H1 (cell line): ENCODE data around the gene CHST11. TPM values are rescaled to one million over a fixed set of nuclear protein-coding genes. Genes with fewer than 3 reads are reported as not detected.

ENCODE experiments used
- CTCF ChIA-PET: fragments of 300-600 bp; sonication (Branson Sonifier 250); formaldehyde crosslinking; loops from one replicate; lab custom pipeline; 2021; ENCODE audit not compliant: partially characterized antibody; lab: Charles Lee
- POLR2A ChIA-PET: fragments of 300-600 bp; sonication (Branson Sonifier 250); formaldehyde crosslinking; loops from one replicate; lab custom pipeline; 2021; ENCODE audit warnings: inconsistent platforms; ENCODE audit not compliant: partially characterized antibody; lab: Charles Lee
- DNase-seq, 2 experiments: peaks; one replicate each; pipeline versions ENCODE4 v3.0.0 to v3.0.0-alpha.2; 2010 to 2022; ENCODE audit warnings: low spot score in 2 of 2, low read depth in 1 of 2, mixed read lengths in 1 of 2
- FAIRE-seq: peaks from 2 replicates; lab custom pipeline; 2011; peaks lifted over from hg19 to GRCh38; lab: Jason Lieb, UNC
- H2AFZ ChIP-seq: 2 replicates; pipeline ENCODE4 v1.8.1; 2012; ENCODE audit warnings: low read length, inconsistent platforms
- H2AK5ac ChIP-seq: 2 replicates; pipeline ENCODE4 v1.6.1; 2013; ENCODE audit warnings: low read depth, low read length
- H2BK120ac ChIP-seq: replicated peaks from 2 replicates; pipeline ENCODE3; 2013; ENCODE audit warnings: low read depth, low read length, inconsistent platforms
- H2BK12ac ChIP-seq: 2 replicates; pipeline ENCODE4 v1.6.1; 2013; ENCODE audit warnings: low read depth, low read length
- H2BK15ac ChIP-seq: 2 replicates; pipeline ENCODE4 v1.6.1; 2013; ENCODE audit warnings: low read length
- H2BK20ac ChIP-seq: 2 replicates; pipeline ENCODE4 v1.6.1; 2013; ENCODE audit warnings: low read length
- H2BK5ac ChIP-seq: 2 replicates; pipeline ENCODE4 v1.6.1; 2013; ENCODE audit warnings: low read depth, low read length
- H3K14ac ChIP-seq: 2 replicates; pipeline ENCODE4 v1.6.1; 2013; ENCODE audit warnings: inconsistent platforms; ENCODE audit not compliant: insufficient read length
- H3K18ac ChIP-seq: 2 replicates; pipeline ENCODE4 v1.6.1; 2013; ENCODE audit warnings: low read length; ENCODE audit errors: extremely low read depth
- H3K23ac ChIP-seq: 2 replicates; pipeline ENCODE4 v1.6.1; 2013; ENCODE audit warnings: inconsistent platforms; ENCODE audit not compliant: insufficient read length
- H3K23me2 ChIP-seq: 2 replicates; pipeline ENCODE4 v1.6.1; 2013; ENCODE audit warnings: low read depth, low read length
- H3K27ac ChIP-seq: 2 replicates; pipeline ENCODE4 v1.6.1; 2011; ENCODE audit warnings: low read depth, low read length, inconsistent platforms
- H3K27me3 ChIP-seq, 4 experiments: replicated peaks in 1 of 4; 1 replicate in 1 of 4; 2 replicates in 3 of 4; pipeline versions ENCODE4 v1.6.1 to v1.8.1; 2011 to 2013; ENCODE audit warnings: low read length in 3 of 4, mild to moderate bottlenecking in 3 of 4, inconsistent platforms in 2 of 4, mixed read lengths in 2 of 4, moderate library complexity in 1 of 4; ENCODE audit not compliant: control insufficient read depth in 3 of 4, insufficient read depth in 3 of 4; ENCODE audit errors: extremely low read depth in 1 of 4
- H3K36me3 ChIP-seq, 4 experiments: 2 replicates each; pipeline versions ENCODE4 v1.6.1 to v1.8.1; 2011 to 2013; ENCODE audit warnings: mild to moderate bottlenecking in 4 of 4, low read length in 3 of 4, moderate library complexity in 2 of 4, control low read depth in 1 of 4, inconsistent platforms in 1 of 4; ENCODE audit not compliant: insufficient read depth in 4 of 4, control insufficient read depth in 2 of 4
- H3K4ac ChIP-seq: replicated peaks from 2 replicates; pipeline ENCODE3; 2013; ENCODE audit warnings: low read length, low read depth, mixed read lengths, inconsistent platforms; ENCODE audit not compliant: insufficient read length
- H3K4me1 ChIP-seq, 4 experiments: replicated peaks in 1 of 4; 1 replicate in 1 of 4; 2 replicates in 3 of 4; pipeline versions ENCODE4 v1.6.1 to v1.8.1; 2011 to 2013; ENCODE audit warnings: low read length in 3 of 4, inconsistent platforms in 2 of 4, mixed read lengths in 1 of 4; ENCODE audit not compliant: insufficient read depth in 4 of 4, control insufficient read depth in 3 of 4
- H3K4me2 ChIP-seq, 2 experiments: 2 replicates each; pipeline versions ENCODE4 v1.6.1 to v1.8.1; 2011 to 2013; ENCODE audit warnings: low read depth in 2 of 2, low read length in 2 of 2, control low read depth in 1 of 2, inconsistent platforms in 1 of 2, mild to moderate bottlenecking in 1 of 2; ENCODE audit not compliant: insufficient read depth in 1 of 2
- H3K4me3 ChIP-seq, 4 experiments: fragments of 200-600, 300-600 bp in 1 of 4; sonication (generic), shearing (Covaris generic), sonication (Bioruptor Twin) in 1 of 4; 2 replicates each; pipeline versions ENCODE4 v1.5.1 to v1.8.1; 2011 to 2016; ENCODE audit warnings: low read length in 4 of 4, low read depth in 3 of 4, control low read depth in 2 of 4, inconsistent platforms in 2 of 4, mild to moderate bottlenecking in 2 of 4, mixed read lengths in 1 of 4, moderate library complexity in 1 of 4; ENCODE audit not compliant: insufficient read depth in 2 of 4; ENCODE audit errors: extremely low read depth in 1 of 4
- H3K56ac ChIP-seq: replicated peaks from 2 replicates; pipeline ENCODE3; 2013; ENCODE audit warnings: low read depth, mild to moderate bottlenecking, mixed read lengths, low read length, inconsistent platforms; ENCODE audit not compliant: insufficient read length
- H3K79me1 ChIP-seq: 2 replicates; pipeline ENCODE4 v1.6.1; 2013; ENCODE audit warnings: low read depth, low read length, control low read depth
- H3K79me2 ChIP-seq, 2 experiments: 2 replicates each; pipeline versions ENCODE4 v1.6.1 to v1.8.1; 2012 to 2013; ENCODE audit warnings: low read length in 2 of 2, mild to moderate bottlenecking in 2 of 2, inconsistent platforms in 1 of 2; ENCODE audit not compliant: insufficient read depth in 2 of 2, control insufficient read depth in 1 of 2
- H3K9ac ChIP-seq, 4 experiments: replicated peaks in 1 of 4; 1 replicate in 1 of 4; 2 replicates in 3 of 4; pipeline versions ENCODE4 v1.6.1 to v1.8.1; 2011 to 2013; ENCODE audit warnings: low read depth in 3 of 4, low read length in 3 of 4, control low read depth in 2 of 4, mild to moderate bottlenecking in 2 of 4, moderate library complexity in 2 of 4, inconsistent platforms in 1 of 4; ENCODE audit errors: extremely low read depth in 1 of 4
- H3K9me3 ChIP-seq, 2 experiments: 2 replicates each; pipeline versions ENCODE4 v1.6.1 to v1.8.1; 2012 to 2013; ENCODE audit warnings: mild to moderate bottlenecking in 2 of 2, moderate library complexity in 2 of 2, control low read depth in 1 of 2, inconsistent platforms in 1 of 2, low read depth in 1 of 2, low read length in 1 of 2, mixed read lengths in 1 of 2; ENCODE audit not compliant: insufficient read depth in 2 of 2
- H4K20me1 ChIP-seq, 2 experiments: replicated peaks in 1 of 2; 2 replicates each; pipeline versions ENCODE3 to v1.8.1; 2011 to 2013; ENCODE audit warnings: inconsistent platforms in 2 of 2, low read length in 2 of 2, mild to moderate bottlenecking in 1 of 2; ENCODE audit not compliant: insufficient read depth in 2 of 2, control insufficient read depth in 1 of 2
- H4K5ac ChIP-seq: 2 replicates; pipeline ENCODE4 v1.6.1; 2013; ENCODE audit warnings: low read length, low read depth, mixed read lengths, inconsistent platforms; ENCODE audit not compliant: insufficient read length
- H4K8ac ChIP-seq: 2 replicates; pipeline ENCODE4 v1.8.0; 2013; ENCODE audit warnings: mild to moderate bottlenecking, moderate library complexity, low read length, inconsistent platforms; ENCODE audit not compliant: insufficient read depth; ENCODE audit errors: extremely low read depth
- H4K91ac ChIP-seq: replicated peaks from 2 replicates; pipeline ENCODE3; 2013; ENCODE audit warnings: low read length, mixed read lengths, inconsistent platforms; ENCODE audit not compliant: insufficient read length
- CHD1 ChIP-seq: IDR thresholded peaks from 2 replicates; pipeline ENCODE4 v1.6.1; 2012; ENCODE audit warnings: low read depth, low read length, improper control_type of control experiment
- JUND ChIP-seq: IDR thresholded peaks from 2 replicates; pipeline ENCODE4 v1.6.1; 2011; ENCODE audit warnings: mild to moderate bottlenecking, improper control_type of control experiment, low read length
- KDM1A ChIP-seq: fragments of 200-600, 300-600 bp; sonication (generic); IDR thresholded peaks from 2 replicates; pipeline ENCODE4 v1.7.1; 2016; ENCODE audit warnings: mild to moderate bottlenecking, low read length, borderline replicate concordance
- WGBS, 2 experiments: shearing (Covaris generic) in 1 of 2; methylation state at CpG; one replicate each; pipeline versions ENCODE4 v1.1.6 to v1.1.7; 2013 to 2015; ENCODE audit warnings: low lambda C conversion rate in 2 of 2, mixed read lengths in 2 of 2, inconsistent platforms in 1 of 2, low coverage in 1 of 2, missing lambda C conversion rate in 1 of 2; ENCODE audit not compliant: insufficient replicate concordance in 2 of 2, insufficient coverage in 1 of 2, insufficient read length in 1 of 2; ENCODE audit errors: extremely low coverage in 1 of 2, missing lambda C conversion rate in 1 of 2; 5-methylcytosine and 5-hydroxymethylcytosine counted together
- polyA plus RNA-seq, 7 experiments: library from polyadenylated mRNA; depleted of rRNA in 3 of 7; stranded (reverse) in 5 of 7; unstranded in 2 of 7; fragments of >200 nt in 5 of 7; fragments of 200-250 nt in 2 of 7; gene quantifications; 1 replicate in 5 of 7; 2 replicates in 1 of 7; 4 replicates in 1 of 7; pipeline versions ENCODE4 v1.2.1 to v1.2.3, GENCODE V29; 2011 to 2013; ENCODE audit warnings: missing spikeins in 2 of 7, mixed read lengths in 2 of 7
- total RNA-seq: library from RNA; stranded (reverse); fragmentation: NEBNext Ultra II Directional; extraction: Animal tissue kit (Norgen Biotek cat#: 25700); gene quantifications from 2 replicates; pipeline ENCODE4 v1.2.1, GENCODE V29; 2021

CHST11 gene
- total and polyA plus RNA-seq, 2 of the 8 experiments (the other 6 are each of a cell fraction or from before 2014, with no cell fraction given) = 14.4 to 20.8 TPM

DNA sequence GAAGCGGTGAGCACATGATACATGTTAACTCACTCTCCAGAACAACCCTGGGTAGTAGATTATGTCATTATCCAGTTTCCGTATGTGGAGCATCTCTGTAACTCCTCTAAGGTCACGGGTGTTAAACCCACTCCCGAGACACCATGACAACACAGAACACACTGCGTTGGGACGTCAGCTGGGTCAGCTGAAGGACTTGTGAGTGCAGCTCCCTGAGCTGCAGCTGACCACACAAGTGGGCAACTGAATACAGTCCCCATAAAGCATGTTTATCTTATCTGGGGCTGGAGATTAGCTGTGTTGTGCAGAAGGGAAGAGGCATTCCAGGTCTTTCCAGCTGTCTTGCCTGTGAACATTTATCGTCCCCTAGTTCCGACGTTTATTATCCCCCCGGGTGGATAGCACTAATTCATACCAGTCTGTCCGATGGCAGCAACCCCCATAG lies 211.5 kb downstream of the CHST11 start:
- no peak overlapping the region for H2BK5ac ChIP-seq
- H2BK20ac ChIP-seq = no peak overlapping the region
- FAIRE-seq (no peak), DNase-seq (no peak)
- H3K23ac ChIP-seq = no peak overlapping the region
- H4K8ac ChIP-seq = no peak overlapping the region
- peaks cover 5% of the 10 kb centered on the region; the same call in 1 of the 2 replicates for H3K23me2 ChIP-seq
- no peak overlapping the region for H3K4me3 ChIP-seq
- H4K5ac ChIP-seq = no peak overlapping the region
- no peaks in the 10 kb centered on the region for H3K79me1 ChIP-seq
- H2AK5ac ChIP-seq = no peak overlapping the region
- H3K27ac ChIP-seq = no peak overlapping the region
- no peak overlapping the region for H2BK12ac ChIP-seq
- peaks cover 0 to 9% of the 10 kb centered on the region in 2 experiments for H4K20me1 ChIP-seq
- no peak overlapping the region for H2BK15ac ChIP-seq
- no peak overlapping the region for H3K56ac ChIP-seq
- no peaks in the 10 kb centered on the region; a peak in 1 of 4 replicates for H3K79me2 ChIP-seq
- H3K14ac ChIP-seq = no peak overlapping the region
- H3K36me3 ChIP-seq = no peaks in the 10 kb centered on the region
- no peak overlapping the region for H3K4me2 ChIP-seq
- no peaks in the 10 kb centered on the region for H3K9me3 ChIP-seq
- H3K4me1 ChIP-seq = peaks cover 0 to 15% (median 7%) of the 10 kb centered on the region in 4 experiments; a peak in 6 of 7 replicates
- no peak overlapping the region for H4K91ac ChIP-seq
- H3K4ac ChIP-seq = no peak overlapping the region
- POLR2A ChIA-PET = no interaction called here
- H2AFZ ChIP-seq = no peak overlapping the region
- WGBS, 2 experiments = 89% methylated on average over 11 of the region's 11 CpGs; no CpG with 5 or more reads in 1 of the 2 experiments
- no peak overlapping the region for H2BK120ac ChIP-seq
- H3K9ac ChIP-seq = no peak overlapping the region
- H3K18ac ChIP-seq = no peak overlapping the region
- H3K27me3 ChIP-seq = no peaks in the 10 kb centered on the region
- CTCF ChIA-PET = interaction anchor here (1.0 to 5.0 kb wide), 7 partner anchors 9 to 286 kb away, joined by 3 to 28 read pairs (median 7); no protein-coding TSS in a partner anchor
- TF ChIP-seq CHD1 (no peak), JUND (no peak), KDM1A (no peak)
